ENCODE data around the gene B3GAT1. TPM values are rescaled to one million over a fixed set of nuclear protein-coding genes. Genes with fewer than 3 reads are reported as not detected.

The B3GAT1 gene
- total RNA-seq, 1 donor, result not detected

DNA sequence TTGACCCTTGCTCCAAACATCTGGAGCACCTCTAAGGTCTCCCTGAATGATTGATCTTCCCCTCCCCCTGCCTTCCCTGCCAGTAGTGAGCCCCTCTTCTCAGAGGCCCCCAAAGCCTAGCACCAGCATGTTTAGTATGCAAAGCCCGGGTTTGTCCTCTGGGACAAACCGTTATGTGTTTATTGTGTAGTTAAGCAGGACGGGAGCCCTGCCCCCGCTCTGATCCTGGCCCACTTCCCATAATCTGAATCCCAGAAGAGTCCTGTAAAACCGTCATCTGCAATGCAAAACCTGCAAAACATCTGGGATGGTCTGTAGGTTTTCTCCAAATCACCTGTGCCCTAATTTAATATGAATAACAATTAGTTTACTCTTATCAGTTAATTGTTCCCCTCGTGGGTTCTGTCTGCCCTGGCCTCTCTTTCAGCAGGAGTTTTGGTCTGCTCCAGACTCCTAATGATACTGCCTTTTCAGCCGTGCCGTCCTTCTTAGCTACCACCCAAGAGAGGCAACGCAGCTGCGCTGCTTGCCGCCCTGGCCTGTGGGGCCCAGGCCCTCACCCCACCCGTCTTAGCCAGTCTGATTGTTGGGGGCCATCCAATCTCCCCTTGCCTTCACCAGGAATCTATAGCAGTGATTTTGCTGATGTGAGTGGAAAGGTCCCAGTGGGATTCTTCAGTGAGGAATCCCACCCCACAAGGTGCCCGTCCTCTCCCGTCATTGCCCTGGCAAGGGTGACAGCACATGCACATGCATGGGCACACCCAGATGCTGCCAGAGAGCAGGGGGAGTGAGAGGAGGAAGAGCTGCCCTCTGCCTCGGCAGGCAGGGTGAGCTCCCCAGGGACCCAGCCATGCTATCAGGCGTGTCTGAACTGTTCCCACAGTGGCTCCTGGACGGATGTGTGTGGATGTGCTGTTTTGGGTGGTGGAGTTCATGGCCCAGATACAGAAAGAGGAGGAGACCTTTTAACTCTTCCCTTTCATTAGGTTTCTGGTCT, 3.0 kb upstream of the B3GAT1 start:
- H3K36me3 ChIP-seq (ENCODE audit: insufficient read depth, low read length), result no peaks in the 10 kb centered on the region
- no peaks in the 10 kb centered on the region for H3K4me1 ChIP-seq (ENCODE audit: insufficient read depth, low read length)
- H3K4me2 ChIP-seq (ENCODE audit: insufficient read depth, low read length), result no peak overlapping the region
- peak; percentile 75 for DNase-seq (ENCODE audit: insufficient read length, low spot score, missing footprints)
- H3K4me3 ChIP-seq (ENCODE audit: insufficient read depth, low read length), result no peak overlapping the region
- H4K20me1 ChIP-seq (ENCODE audit: insufficient read depth, low read length), result no peaks in the 10 kb centered on the region
- peaks cover 29% of the 10 kb centered on the region for H3K27me3 ChIP-seq (ENCODE audit: insufficient read depth, low read length)
- H3K9me3 ChIP-seq (ENCODE audit: low read depth, low read length), result no peaks in the 10 kb centered on the region
- H2AFZ ChIP-seq (ENCODE audit: low read length), result no peak overlapping the region
- TF ChIP-seq, protein P1, sequence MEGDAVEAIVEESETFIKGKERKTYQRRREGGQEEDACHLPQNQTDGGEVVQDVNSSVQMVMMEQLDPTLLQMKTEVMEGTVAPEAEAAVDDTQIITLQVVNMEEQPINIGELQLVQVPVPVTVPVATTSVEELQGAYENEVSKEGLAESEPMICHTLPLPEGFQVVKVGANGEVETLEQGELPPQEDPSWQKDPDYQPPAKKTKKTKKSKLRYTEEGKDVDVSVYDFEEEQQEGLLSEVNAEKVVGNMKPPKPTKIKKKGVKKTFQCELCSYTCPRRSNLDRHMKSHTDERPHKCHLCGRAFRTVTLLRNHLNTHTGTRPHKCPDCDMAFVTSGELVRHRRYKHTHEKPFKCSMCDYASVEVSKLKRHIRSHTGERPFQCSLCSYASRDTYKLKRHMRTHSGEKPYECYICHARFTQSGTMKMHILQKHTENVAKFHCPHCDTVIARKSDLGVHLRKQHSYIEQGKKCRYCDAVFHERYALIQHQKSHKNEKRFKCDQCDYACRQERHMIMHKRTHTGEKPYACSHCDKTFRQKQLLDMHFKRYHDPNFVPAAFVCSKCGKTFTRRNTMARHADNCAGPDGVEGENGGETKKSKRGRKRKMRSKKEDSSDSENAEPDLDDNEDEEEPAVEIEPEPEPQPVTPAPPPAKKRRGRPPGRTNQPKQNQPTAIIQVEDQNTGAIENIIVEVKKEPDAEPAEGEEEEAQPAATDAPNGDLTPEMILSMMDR (IDR thresholded peaks at IDR 0.05; ENCODE audit: extremely low read depth, low read depth, low read length), result no peak
- H3K27ac ChIP-seq (ENCODE audit: low read depth, low read length), result no peak overlapping the region
- H3K79me2 ChIP-seq (ENCODE audit: insufficient read depth, low read length), result no peaks in the 10 kb centered on the region

DNA sequence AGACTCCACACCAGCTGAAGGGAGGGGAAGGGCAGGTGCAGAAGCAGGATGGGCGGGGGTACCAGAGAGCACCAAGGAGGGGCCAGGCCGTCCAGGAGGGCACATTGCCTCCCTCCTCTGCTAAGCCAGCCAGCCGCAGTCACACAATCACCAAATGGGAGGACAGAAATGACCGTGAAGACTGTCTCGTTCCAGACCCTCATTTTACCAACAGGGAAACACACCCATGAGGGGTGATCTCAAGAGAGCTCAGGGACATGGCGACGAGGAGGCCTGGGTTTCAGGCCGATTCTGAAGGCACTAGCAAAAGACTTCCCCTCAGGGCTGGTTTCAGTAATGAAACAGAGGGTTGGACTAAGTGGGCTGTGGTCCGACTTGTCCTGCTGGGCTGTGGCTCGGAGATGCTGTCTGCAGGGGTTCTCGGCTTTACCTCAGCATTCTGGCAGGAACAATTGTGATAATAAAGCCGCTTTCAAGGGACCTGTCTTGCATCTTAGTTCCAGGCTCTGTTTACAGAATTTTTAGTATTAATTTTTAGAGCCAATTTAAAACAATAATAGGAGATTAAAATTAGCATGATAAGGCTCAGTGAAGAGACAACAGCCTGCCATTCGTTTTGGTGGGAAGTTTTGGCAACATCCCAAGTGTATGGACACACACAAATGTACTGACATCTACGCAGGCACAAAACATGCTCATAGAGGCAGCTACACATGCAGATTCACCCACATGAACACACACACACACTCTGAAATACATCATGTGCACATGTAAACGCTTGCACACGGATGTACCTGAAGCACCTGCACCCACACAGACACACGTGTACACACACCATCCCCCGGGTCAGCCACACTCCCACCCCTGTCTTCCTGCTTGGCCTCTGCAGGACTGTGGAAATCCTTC, 2.0 kb upstream of the B3GAT1 start:
- Histone ChIP-seq H3K27me3 (ENCODE audit: insufficient read depth, low read length) (peaks cover 29% of the 10 kb centered on the region), H4K20me1 (ENCODE audit: insufficient read depth, low read length) (no peaks in the 10 kb centered on the region), H3K4me3 (ENCODE audit: insufficient read depth, low read length) (no peak overlapping the region), H3K9me3 (ENCODE audit: low read depth, low read length) (no peaks in the 10 kb centered on the region), H2AFZ (ENCODE audit: low read length) (no peak overlapping the region), H3K4me1 (ENCODE audit: insufficient read depth, low read length) (no peaks in the 10 kb centered on the region), H3K27ac (ENCODE audit: low read depth, low read length) (no peak overlapping the region), H3K4me2 (ENCODE audit: insufficient read depth, low read length) (no peak overlapping the region), H3K79me2 (ENCODE audit: insufficient read depth, low read length) (no peaks in the 10 kb centered on the region), H3K36me3 (ENCODE audit: insufficient read depth, low read length) (no peaks in the 10 kb centered on the region)
- peak; percentile 88 for DNase-seq (ENCODE audit: insufficient read length, low spot score, missing footprints)
- TF ChIP-seq, protein P1 (IDR thresholded peaks at IDR 0.05; ENCODE audit: extremely low read depth, low read depth, low read length), result no peak

DNA sequence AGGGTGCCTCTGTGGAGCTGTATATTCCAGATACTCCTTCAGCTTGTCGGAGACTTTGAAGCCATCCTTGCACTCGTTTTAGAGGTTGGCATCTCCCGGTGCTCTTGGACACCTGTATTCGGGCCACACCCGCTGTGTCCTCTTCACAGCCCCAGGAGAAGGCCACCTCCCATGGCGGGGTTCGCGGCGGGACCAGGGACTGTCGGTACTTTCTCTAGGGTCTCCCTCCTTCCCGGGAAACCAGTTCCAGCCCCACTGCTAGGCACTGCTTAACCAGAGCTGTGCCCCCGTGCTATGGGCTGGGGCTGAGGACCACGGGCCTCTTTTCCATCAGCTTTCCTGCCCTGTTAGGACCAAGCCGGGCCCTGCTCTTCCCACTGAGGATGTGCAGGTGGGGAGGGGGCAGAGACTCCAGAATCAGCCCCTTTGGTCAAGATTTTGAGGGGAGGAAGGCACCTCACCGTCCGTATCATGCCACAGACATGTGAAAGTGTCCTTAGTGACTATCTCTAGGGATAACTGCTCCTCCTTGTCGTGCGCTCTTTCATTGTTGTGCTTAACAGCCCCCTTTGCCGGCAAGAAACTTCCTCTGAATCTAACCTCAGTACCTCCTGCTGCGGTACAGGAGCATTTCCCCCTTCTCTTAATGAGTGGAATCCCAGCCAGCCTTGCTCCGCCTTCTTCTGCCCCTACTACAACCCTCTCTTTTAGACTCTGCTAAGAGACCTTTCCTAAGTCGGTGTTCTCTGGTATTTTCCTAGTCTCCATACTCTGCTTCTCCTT, 1.2 kb upstream of the B3GAT1 start:
- Histone ChIP-seq H3K9me3 (ENCODE audit: low read depth, low read length) (no peaks in the 10 kb centered on the region), H3K36me3 (ENCODE audit: insufficient read depth, low read length) (no peaks in the 10 kb centered on the region), H2AFZ (ENCODE audit: low read length) (no peak overlapping the region), H3K27me3 (ENCODE audit: insufficient read depth, low read length) (peaks cover 29% of the 10 kb centered on the region), H3K27ac (ENCODE audit: low read depth, low read length) (no peak overlapping the region), H3K4me3 (ENCODE audit: insufficient read depth, low read length) (no peak overlapping the region), H3K4me1 (ENCODE audit: insufficient read depth, low read length) (no peaks in the 10 kb centered on the region), H3K4me2 (ENCODE audit: insufficient read depth, low read length) (no peak overlapping the region), H4K20me1 (ENCODE audit: insufficient read depth, low read length) (no peaks in the 10 kb centered on the region), H3K79me2 (ENCODE audit: insufficient read depth, low read length) (no peaks in the 10 kb centered on the region)
- DNase-seq (ENCODE audit: insufficient read length, low spot score, missing footprints), result peak; percentile 87
- TF ChIP-seq, protein P1 (IDR thresholded peaks at IDR 0.05; ENCODE audit: extremely low read depth, low read depth, low read length), result no peak

Data from osteoblast (primary cell).